Right atrium auricular region (tissue), 2 donors: Measurements from ENCODE around the gene S100A1. TPM values are rescaled to one million over a fixed set of nuclear protein-coding genes. Genes with fewer than 3 reads are reported as not detected.
"Not testable (repeated sequence)": the region's sequence is repeated elsewhere in the genome, so short reads cannot be mapped to it uniquely, and the experiment has no call there.

Experiments
- DNase-seq: peaks from one replicate; pipeline ENCODE4 v3.0.0-alpha.2; 2019; ENCODE audit warnings: low spot score
- H3K27ac ChIP-seq, 2 donors: fragments of 200-600 bp; sonication (generic); 1 replicate in 1 of 2; 2 replicates in 1 of 2; pipeline ENCODE4 v1.5.1; 2016 to 2019
- H3K27me3 ChIP-seq, 2 donors: fragments of 200-600 bp; sonication (generic); one replicate each; pipeline versions ENCODE4 v1.5.1 to v1.6.0; 2017 to 2019
- H3K36me3 ChIP-seq: fragments of 200-600 bp; sonication (generic); one replicate; pipeline ENCODE4 v1.5.1; 2016
- H3K4me1 ChIP-seq, 2 donors: fragments of 200-600 bp; sonication (generic); one replicate each; pipeline versions ENCODE4 v1.5.1 to v1.6.0; 2017 to 2019
- H3K4me3 ChIP-seq, 2 donors: fragments of 200-600 bp; sonication (generic); 1 replicate in 1 of 2; 2 replicates in 1 of 2; pipeline ENCODE4 v1.5.1; 2017 to 2019; ENCODE audit warnings: mild to moderate bottlenecking in 1 of 2, moderate library complexity in 1 of 2
- H3K9me3 ChIP-seq, 2 donors: fragments of 200-600 bp; sonication (generic); one replicate each; pipeline ENCODE4 v1.5.1; 2019
- total RNA-seq, 2 donors: library from RNA; depleted of rRNA; stranded (reverse); fragments of >200 nt; gene quantifications; one replicate each; pipeline ENCODE4 v1.1.0, GENCODE V29; 2016
- TF ChIP-seq, protein P1 (sequence below), 2 donors: fragments of 200-600 bp; sonication (generic); IDR thresholded peaks; one replicate each; pipeline ENCODE4 v1.5.1; 2019; ENCODE audit warnings: antibody characterized with exemption in 2 of 2

Gene S100A1
- 1,000 to 10,000 TPM in 1 of 2 donors, 100 to 1,000 TPM in 1; 965 to 2,413 TPM for total RNA-seq

GRCh38 chr1:153627715-153628626, at the start of gene S100A1:
TSS of gene S100A1 (plus strand) at chr1:153628434. CDS start at chr1:153630522, 2,088 bp downstream.
- no peaks in the 10 kb centered on the region for H3K9me3 ChIP-seq
- H3K4me1 ChIP-seq, result peaks cover 0 to 82% of the 10 kb centered on the region in 2 donors

GRCh38 chr1:153578490-153578889, 49.7 kb upstream of the S100A1 start:
- H3K4me1 ChIP-seq, result no peaks in the 10 kb centered on the region
- H3K36me3 ChIP-seq, result no peaks in the 10 kb centered on the region
- TF ChIP-seq, protein P1, sequence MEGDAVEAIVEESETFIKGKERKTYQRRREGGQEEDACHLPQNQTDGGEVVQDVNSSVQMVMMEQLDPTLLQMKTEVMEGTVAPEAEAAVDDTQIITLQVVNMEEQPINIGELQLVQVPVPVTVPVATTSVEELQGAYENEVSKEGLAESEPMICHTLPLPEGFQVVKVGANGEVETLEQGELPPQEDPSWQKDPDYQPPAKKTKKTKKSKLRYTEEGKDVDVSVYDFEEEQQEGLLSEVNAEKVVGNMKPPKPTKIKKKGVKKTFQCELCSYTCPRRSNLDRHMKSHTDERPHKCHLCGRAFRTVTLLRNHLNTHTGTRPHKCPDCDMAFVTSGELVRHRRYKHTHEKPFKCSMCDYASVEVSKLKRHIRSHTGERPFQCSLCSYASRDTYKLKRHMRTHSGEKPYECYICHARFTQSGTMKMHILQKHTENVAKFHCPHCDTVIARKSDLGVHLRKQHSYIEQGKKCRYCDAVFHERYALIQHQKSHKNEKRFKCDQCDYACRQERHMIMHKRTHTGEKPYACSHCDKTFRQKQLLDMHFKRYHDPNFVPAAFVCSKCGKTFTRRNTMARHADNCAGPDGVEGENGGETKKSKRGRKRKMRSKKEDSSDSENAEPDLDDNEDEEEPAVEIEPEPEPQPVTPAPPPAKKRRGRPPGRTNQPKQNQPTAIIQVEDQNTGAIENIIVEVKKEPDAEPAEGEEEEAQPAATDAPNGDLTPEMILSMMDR (IDR thresholded peaks at IDR 0.05), result no peak
- no peak overlapping the region for H3K4me3 ChIP-seq
- DNase-seq, result no peak
- H3K27ac ChIP-seq, result no peak overlapping the region
- no peaks in the 10 kb centered on the region for H3K27me3 ChIP-seq
- H3K9me3 ChIP-seq, result no peaks in the 10 kb centered on the region

More at GRCh38 chr1:153627715-153628626, at the start of gene S100A1:
- peaks cover 8% of the 10 kb centered on the region for H3K36me3 ChIP-seq
- H3K27ac ChIP-seq, result peak within 1 kb of the TSS; percentile 96 to 97
- DNase-seq, result no peak
- H3K4me3 ChIP-seq, result peak within 1 kb of the TSS; percentile 50 to 66
- no peaks in the 10 kb centered on the region for H3K27me3 ChIP-seq
- TF ChIP-seq, protein P1 (IDR thresholded peaks at IDR 0.05), result peak; percentile 15 to 16

DNA sequence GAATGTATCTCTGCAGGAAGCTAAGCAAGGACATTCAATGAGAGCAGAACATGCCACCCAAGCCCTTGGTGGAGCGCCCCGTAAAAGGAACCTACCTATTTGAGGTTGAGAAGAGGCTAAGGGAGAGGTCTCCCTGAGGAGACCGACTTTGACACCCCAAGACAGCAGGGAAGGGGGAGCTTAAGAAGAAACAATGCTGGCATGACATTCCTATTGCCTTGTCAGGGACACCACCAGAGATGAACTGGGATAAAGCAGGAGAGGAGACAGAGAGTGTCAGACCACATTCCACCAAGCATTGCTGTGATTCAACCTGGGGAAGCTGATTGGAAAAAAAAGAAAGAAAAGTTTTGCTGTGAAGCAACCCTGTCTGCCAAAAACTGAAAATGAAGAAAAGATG, 49.3 kb upstream of the S100A1 start:
- no peaks in the 10 kb centered on the region for H3K36me3 ChIP-seq
- no peaks in the 10 kb centered on the region for H3K9me3 ChIP-seq
- no peaks in the 10 kb centered on the region for H3K4me1 ChIP-seq
- H3K4me3 ChIP-seq, result no peak overlapping the region
- H3K27me3 ChIP-seq, result no peaks in the 10 kb centered on the region
- TF ChIP-seq, protein P1 (IDR thresholded peaks at IDR 0.05), result no peak
- DNase-seq, result no peak
- H3K27ac ChIP-seq, result no peak overlapping the region

DNA sequence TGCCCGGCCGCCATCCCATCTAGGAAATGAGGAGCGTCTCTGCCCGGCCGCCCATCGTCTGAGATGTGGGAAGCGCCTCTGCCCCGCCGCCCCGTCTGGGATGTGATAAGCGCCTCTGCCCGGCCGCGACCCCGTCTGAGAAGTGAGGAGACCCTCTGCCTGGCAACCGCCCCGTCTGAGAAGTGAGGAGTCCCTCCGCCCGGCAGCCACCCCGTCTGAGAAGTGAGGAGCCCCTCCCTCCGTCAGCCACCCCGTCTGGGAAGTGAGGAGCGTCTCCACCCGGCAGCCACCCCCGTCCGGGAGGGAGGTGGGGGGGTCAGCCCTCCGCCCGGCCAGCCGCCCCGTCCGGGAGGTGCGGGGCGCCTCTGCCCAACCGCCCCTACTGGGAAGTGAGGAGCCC, 45.4 kb upstream of the S100A1 start:
- not testable (repeated sequence) for DNase-seq, H3K36me3 ChIP-seq, H3K27ac ChIP-seq, H3K9me3 ChIP-seq, H3K27me3 ChIP-seq, H3K4me3 ChIP-seq
- H3K4me1 ChIP-seq, result peaks cover 0 to 10% of the 10 kb centered on the region in 2 donors

DNA sequence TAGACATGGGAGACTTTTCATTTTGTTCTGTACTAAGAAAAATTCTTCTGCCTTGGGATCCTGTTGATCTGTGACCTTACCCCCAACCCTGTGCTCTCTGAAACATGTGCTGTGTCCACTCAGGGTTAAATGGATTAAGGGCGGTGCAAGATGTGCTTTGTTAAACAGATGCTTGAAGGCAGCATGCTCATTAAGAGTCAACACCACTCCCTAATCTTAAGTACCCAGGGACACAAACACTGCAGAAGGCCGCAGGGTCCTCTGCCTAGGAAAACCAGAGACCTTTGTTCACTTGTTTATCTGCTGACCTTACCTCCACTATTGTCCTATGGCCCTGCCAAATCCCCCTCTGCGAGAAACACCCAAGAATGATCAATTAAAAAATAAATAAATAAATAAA, 44.7 kb upstream of the S100A1 start:
- H3K9me3 ChIP-seq, H3K27ac ChIP-seq, H3K27me3 ChIP-seq, DNase-seq, H3K4me3 ChIP-seq, H3K36me3 ChIP-seq: not testable (repeated sequence)
- H3K4me1 ChIP-seq, result peaks cover 0 to 10% of the 10 kb centered on the region in 2 donors

DNA sequence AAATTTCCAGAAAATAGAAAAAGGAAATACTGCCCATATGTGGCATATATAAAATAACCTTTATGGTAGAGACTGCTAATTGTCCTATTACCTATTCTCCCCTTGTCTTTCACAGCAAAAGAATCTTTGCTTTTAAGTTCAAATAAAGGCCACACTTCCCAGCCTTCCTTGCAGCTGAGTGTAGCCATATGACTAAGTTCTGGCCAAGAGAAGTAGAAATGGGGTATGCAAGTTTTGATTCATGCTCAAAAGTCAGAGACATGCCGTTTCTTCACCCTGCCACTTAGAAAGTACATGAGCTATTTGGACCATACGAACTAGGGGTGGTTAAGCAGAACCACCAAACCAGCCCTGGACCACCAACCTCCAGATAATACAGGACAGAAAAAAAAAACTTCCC, 44.3 kb upstream of the S100A1 start:
- no peaks in the 10 kb centered on the region for H3K36me3 ChIP-seq
- no peaks in the 10 kb centered on the region for H3K27me3 ChIP-seq
- H3K4me1 ChIP-seq, result peaks cover 0 to 10% of the 10 kb centered on the region in 2 donors
- TF ChIP-seq, protein P1 (IDR thresholded peaks at IDR 0.05), result no peak
- H3K27ac ChIP-seq, result no peak overlapping the region
- no peak for DNase-seq
- H3K4me3 ChIP-seq, result no peak overlapping the region
- no peaks in the 10 kb centered on the region for H3K9me3 ChIP-seq
